Stimulated activated effector memory CD8-positive, alpha-beta T cell treated with anti-CD3 and anti-CD28 coated beads, Interleukin-12 subunit alpha, Interleukin-12 subunit beta, amount 100 ng/mL, for 72 hours (primary cell): ENCODE data around the gene ZNF423.
"Not testable (repeated sequence)": the region's sequence is repeated elsewhere in the genome, so short reads cannot be mapped to it uniquely, and the experiment has no call there.

Experiments
- ATAC-seq: fragments of 150-1000 bp; cut with Tn5 transposase; 2 replicates; pipeline ENCODE4 v1.10.0; 2021
- DNase-seq, 2 donors: peaks; one replicate each; pipeline ENCODE4 v3.0.0; 2021 to 2022; ENCODE audit warnings: low spot score in 2 of 2
- H3K27ac Mint-ChIP-seq: one replicate; pipeline ENCODE4 v1.8.0; 2022; ENCODE audit warnings: mild to moderate bottlenecking, mixed read lengths
- H3K36me3 Mint-ChIP-seq: one replicate; pipeline ENCODE4 v1.8.0; 2022; ENCODE audit warnings: mild to moderate bottlenecking, mixed read lengths
- H3K4me1 Mint-ChIP-seq: one replicate; pipeline ENCODE4 v1.8.0; 2022; ENCODE audit warnings: mixed read lengths
- H3K4me3 Mint-ChIP-seq: one replicate; pipeline ENCODE4 v1.8.0; 2022; ENCODE audit warnings: mild to moderate bottlenecking, mixed read lengths
- H3K9me3 Mint-ChIP-seq: one replicate; pipeline ENCODE4 v1.8.0; 2022; ENCODE audit warnings: mixed read lengths

ZNF423 gene

DNA sequence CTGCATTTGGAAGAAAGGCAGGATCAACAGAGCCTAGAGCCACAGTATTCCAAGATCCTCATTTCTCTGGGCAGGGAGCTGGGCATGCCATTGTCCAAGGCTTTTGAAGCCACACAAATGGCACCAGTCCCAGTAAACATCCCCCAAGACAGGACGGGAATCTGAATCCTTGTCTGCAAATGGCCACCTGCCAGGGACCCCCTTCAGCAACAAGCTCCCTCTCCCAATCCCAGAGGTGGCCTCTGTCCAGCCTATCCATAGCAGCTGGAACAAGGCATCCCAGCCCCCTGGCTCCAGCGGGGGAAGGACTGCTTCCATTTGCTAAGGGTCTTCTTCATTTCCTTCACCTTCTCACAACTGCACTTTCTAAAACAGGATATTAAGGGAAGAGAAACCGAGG lies 277.9 kb downstream of the ZNF423 start:
- Mint-ChIP-seq H3K27ac (no peak overlapping the region), H3K4me3 (no peak overlapping the region), H3K36me3 (no peaks in the 10 kb centered on the region), H3K9me3 (no peaks in the 10 kb centered on the region), H3K4me1 (no peaks in the 10 kb centered on the region)
- no peak for DNase-seq
- no peak for ATAC-seq

DNA sequence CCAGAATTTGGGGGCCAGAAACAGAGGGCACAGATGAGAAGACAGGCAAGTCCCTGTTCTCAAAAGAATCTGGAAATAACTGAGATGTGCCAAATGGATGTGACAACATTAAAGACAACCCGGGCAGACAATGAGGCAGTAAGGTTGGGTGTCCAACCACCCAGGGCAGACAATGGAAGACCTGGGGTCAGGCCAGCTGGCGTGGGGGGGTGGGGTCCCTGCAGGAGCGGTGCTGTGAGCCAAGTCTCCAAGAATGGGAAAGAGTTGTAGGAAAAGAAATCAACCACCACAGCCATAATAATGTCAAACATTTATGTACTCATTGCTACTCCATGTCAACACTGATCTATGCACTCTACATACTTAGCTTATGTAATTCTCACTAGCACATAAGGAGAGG lies 279.0 kb downstream of the ZNF423 start:
- ATAC-seq (no peak), DNase-seq (no peak)
- no peak overlapping the region for H3K4me3 Mint-ChIP-seq
- no peaks in the 10 kb centered on the region for H3K4me1 Mint-ChIP-seq
- no peak overlapping the region for H3K27ac Mint-ChIP-seq
- H3K9me3 Mint-ChIP-seq = no peaks in the 10 kb centered on the region
- no peaks in the 10 kb centered on the region for H3K36me3 Mint-ChIP-seq

- no peak overlapping the region for H3K27ac Mint-ChIP-seq
Measured at GRCh38 chr16:49576173-49576494, 279.8 kb downstream of the ZNF423 start.

GRCh38 chr16:49575346-49576172 lies 280.4 kb downstream of the ZNF423 start:
- Mint-ChIP-seq H3K4me1 (no peaks in the 10 kb centered on the region), H3K36me3 (no peaks in the 10 kb centered on the region), H3K4me3 (no peak overlapping the region), H3K27ac (no peak overlapping the region), H3K9me3 (no peaks in the 10 kb centered on the region)
- ATAC-seq = peak; percentile 15
- no peak for DNase-seq

More at GRCh38 chr16:49576173-49576494, 279.8 kb downstream of the ZNF423 start:
- ATAC-seq (no peak), DNase-seq (no peak)
- Mint-ChIP-seq H3K4me3 (no peak overlapping the region), H3K36me3 (no peaks in the 10 kb centered on the region), H3K9me3 (no peaks in the 10 kb centered on the region), H3K4me1 (no peaks in the 10 kb centered on the region)

- ATAC-seq (no peak), DNase-seq (no peak)
- H3K9me3 Mint-ChIP-seq = no peaks in the 10 kb centered on the region
- no peaks in the 10 kb centered on the region for H3K36me3 Mint-ChIP-seq
- no peaks in the 10 kb centered on the region for H3K4me1 Mint-ChIP-seq
- no peak overlapping the region for H3K4me3 Mint-ChIP-seq
- no peak overlapping the region for H3K27ac Mint-ChIP-seq
Measured at GRCh38 chr16:49574826-49575225, 281.1 kb downstream of the ZNF423 start.

GRCh38 chr16:49567950-49568349 lies 288.0 kb downstream of the ZNF423 start:
- Mint-ChIP-seq H3K36me3 (no peaks in the 10 kb centered on the region), H3K9me3 (no peaks in the 10 kb centered on the region), H3K27ac (no peak overlapping the region), H3K4me1 (no peaks in the 10 kb centered on the region), H3K4me3 (no peak overlapping the region)
- no peak for ATAC-seq
- DNase-seq = no peak

- Mint-ChIP-seq H3K4me3 (no peak overlapping the region), H3K9me3 (no peaks in the 10 kb centered on the region), H3K36me3 (no peaks in the 10 kb centered on the region), H3K27ac (no peak overlapping the region), H3K4me1 (no peaks in the 10 kb centered on the region)
- DNase-seq (no peak), ATAC-seq (no peak)
Measured at GRCh38 chr16:49566432-49566831, 289.5 kb downstream of the ZNF423 start.

DNA sequence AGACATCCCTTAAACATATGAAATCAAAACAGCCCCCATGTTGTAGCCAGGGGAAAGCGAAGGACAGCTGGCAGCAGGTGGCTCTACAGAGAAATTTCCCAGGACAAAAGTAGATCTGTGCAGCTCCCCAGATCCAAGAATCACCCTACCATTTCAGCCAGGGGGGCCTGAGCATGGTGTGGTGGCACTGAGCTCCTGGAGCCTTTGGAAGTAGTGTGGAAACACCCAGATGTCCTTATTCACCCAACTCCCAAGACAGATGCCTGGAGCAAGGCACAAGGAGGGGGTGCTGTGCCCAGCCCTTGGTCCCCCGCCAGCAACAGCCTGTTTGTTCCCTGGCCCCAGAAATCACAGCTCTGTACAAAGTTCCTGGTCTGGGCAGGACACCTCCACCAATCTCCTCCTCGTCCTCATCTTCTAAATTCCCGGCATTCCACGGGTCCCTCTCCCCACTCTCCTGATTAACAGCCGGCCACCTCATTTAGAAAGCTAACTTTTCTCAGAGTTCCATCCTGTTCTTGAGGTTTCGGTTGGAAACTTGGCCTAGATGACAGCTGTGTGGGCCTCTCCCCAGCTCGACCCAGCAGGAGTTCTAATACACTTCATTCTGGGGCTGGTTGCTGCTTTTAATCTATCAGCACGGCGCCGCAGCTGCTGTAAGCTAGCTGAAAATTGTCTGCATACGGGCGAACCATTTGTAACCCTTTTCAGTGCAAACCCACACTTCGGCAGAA lies 291.2 kb downstream of the ZNF423 start:
- no peak for DNase-seq
- Mint-ChIP-seq H3K27ac (no peak overlapping the region), H3K4me1 (no peaks in the 10 kb centered on the region), H3K4me3 (no peak overlapping the region), H3K36me3 (no peaks in the 10 kb centered on the region), H3K9me3 (no peaks in the 10 kb centered on the region)
- ATAC-seq = no peak

DNA sequence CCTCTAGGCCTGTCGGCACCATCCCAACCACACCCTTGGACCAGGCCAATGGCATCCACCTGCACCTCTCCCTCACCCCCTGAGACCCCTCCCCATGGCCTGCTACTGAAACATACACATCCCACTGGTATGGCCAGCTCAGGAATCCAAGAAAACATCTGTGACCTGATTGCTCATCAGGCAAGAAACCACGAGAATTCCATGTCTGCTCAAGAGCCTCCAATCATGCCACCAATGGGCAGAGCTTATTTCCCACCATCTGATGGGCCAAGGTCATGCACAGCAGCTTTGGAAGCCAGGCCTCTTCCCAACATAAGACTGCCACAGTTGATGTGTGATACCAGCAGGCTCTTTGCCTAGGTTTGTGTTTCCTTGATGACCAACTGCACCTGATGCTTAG lies 292.2 kb downstream of the ZNF423 start:
- H3K27ac Mint-ChIP-seq = no peak overlapping the region
- no peak for ATAC-seq
- no peak overlapping the region for H3K4me3 Mint-ChIP-seq
- no peaks in the 10 kb centered on the region for H3K4me1 Mint-ChIP-seq
- H3K9me3 Mint-ChIP-seq = no peaks in the 10 kb centered on the region
- no peaks in the 10 kb centered on the region for H3K36me3 Mint-ChIP-seq
- DNase-seq = no peak

DNA sequence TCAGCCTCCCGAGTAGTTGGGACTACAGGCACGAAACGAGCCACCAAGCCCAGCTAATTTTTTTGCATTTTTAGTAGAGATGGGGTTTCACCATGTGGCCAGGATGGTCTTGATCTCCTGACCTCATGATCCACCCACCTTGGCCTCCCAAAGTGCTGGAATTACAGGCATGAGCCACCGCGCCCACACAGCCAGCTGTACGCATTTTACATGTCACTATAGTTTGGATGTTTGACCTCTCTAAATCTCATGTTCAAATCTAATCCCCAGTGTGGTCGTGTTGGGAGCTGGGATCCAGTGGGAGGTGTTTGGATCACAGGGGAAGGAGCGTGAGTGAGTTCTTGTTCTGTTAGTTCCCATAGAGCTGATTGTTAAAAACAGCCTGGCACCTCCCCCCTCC lies 293.0 kb downstream of the ZNF423 start:
- not testable (repeated sequence) for H3K27ac Mint-ChIP-seq, H3K36me3 Mint-ChIP-seq, ATAC-seq, H3K9me3 Mint-ChIP-seq, H3K4me3 Mint-ChIP-seq, H3K4me1 Mint-ChIP-seq, DNase-seq

DNA sequence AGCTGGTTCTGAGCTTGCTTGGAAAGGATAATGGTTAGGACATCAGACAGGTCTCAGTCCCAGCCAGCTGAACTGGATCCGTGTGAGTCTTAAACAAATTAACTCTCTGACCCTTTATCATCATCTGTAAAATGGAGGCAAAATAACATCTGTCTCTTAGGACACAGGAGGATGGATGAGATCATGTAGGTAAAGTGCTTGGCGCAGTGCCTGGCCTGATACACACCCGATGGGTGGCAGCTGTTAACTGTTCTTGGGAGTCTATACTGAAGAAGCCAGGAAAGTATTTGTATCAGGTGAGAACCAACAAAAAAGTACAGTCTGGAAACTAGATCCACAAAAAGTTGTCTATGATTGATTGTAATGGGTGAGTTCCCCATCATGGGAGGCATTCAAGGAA lies 293.7 kb downstream of the ZNF423 start:
- Mint-ChIP-seq H3K4me1 (no peaks in the 10 kb centered on the region), H3K27ac (no peak overlapping the region), H3K36me3 (no peaks in the 10 kb centered on the region), H3K4me3 (no peak overlapping the region), H3K9me3 (no peaks in the 10 kb centered on the region)
- no peak for ATAC-seq
- DNase-seq = no peak

DNA sequence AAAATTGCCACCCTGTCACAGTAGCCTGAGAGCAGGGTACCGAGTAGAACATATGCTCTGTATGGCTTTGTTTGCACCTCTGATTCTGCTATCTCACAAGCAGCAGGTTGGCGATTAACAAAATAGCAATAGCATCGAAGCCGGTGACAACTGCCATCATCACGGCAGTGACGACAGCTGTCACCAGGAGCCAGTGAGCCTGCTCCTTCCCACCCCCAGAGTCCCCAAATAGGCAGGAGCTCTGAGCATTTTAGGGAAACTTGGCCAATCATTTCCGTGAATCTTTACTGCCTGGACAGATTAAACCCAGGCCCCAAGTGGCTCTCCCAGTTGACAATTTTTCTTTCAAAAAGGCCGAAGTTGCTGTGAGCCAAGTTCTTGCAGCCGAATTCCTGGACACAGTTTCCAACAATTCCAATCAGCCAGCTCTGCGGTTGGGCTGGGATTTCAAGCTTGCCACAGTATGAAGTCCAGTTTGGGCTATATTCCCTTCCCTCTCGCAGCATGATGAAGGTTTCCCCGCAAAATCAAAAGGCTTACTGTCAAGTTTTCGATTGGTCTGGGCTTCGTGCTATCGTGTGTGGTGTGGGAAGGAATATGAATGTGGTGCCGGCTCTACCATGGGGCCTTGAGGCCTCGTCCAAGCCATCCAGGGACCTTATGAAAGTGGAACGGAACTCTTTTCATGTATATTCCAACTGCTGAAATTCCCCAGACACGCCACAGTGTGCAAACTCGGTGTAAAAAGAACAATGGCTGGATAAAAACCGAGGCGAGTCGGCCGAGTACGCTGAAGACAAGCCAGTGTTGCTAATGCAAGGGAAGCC lies 295.7 kb downstream of the ZNF423 start:
- no peaks in the 10 kb centered on the region for H3K4me1 Mint-ChIP-seq
- H3K4me3 Mint-ChIP-seq = no peak overlapping the region
- H3K27ac Mint-ChIP-seq = no peak overlapping the region
- no peaks in the 10 kb centered on the region for H3K36me3 Mint-ChIP-seq
- H3K9me3 Mint-ChIP-seq = no peaks in the 10 kb centered on the region
- DNase-seq (no peak), ATAC-seq (no peak)

DNA sequence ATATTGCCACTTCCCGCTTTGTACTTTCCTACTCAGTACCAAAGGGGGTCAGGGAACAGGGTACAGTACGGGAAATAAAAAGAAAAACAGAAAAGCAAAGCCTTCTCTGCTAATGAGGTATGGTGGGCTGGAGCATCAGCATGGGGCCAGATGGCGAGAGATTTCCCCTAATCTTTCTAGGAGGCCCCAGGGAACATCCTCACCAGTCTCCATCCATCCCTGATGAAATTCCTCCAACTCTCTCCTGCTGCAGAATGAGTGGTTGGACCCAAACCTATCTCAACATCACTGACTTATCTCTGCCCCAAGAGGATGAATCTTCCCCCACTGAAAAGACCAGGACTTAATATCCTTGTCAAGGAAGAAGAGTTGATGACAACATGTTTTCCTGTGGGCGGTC lies 296.7 kb downstream of the ZNF423 start:
- Mint-ChIP-seq H3K9me3 (no peaks in the 10 kb centered on the region), H3K4me3 (no peak overlapping the region), H3K27ac (no peak overlapping the region), H3K4me1 (no peaks in the 10 kb centered on the region), H3K36me3 (no peaks in the 10 kb centered on the region)
- DNase-seq (no peak), ATAC-seq (no peak)

- H3K4me3 Mint-ChIP-seq = no peak overlapping the region
- no peaks in the 10 kb centered on the region for H3K36me3 Mint-ChIP-seq
- H3K4me1 Mint-ChIP-seq = no peaks in the 10 kb centered on the region
- H3K27ac Mint-ChIP-seq = no peak overlapping the region
- no peak for DNase-seq
- no peaks in the 10 kb centered on the region for H3K9me3 Mint-ChIP-seq
- ATAC-seq = no peak
Measured at GRCh38 chr16:49558451-49558850, 297.5 kb downstream of the ZNF423 start.

- Mint-ChIP-seq H3K27ac (no peak overlapping the region), H3K36me3 (no peaks in the 10 kb centered on the region), H3K4me1 (no peaks in the 10 kb centered on the region), H3K9me3 (no peaks in the 10 kb centered on the region), H3K4me3 (no peak overlapping the region)
- no peak for DNase-seq
- no peak for ATAC-seq
Measured at GRCh38 chr16:49556606-49557446, 299.1 kb downstream of the ZNF423 start.
